ENCODE data around the gene LIMCH1.

Gene LIMCH1

DNA sequence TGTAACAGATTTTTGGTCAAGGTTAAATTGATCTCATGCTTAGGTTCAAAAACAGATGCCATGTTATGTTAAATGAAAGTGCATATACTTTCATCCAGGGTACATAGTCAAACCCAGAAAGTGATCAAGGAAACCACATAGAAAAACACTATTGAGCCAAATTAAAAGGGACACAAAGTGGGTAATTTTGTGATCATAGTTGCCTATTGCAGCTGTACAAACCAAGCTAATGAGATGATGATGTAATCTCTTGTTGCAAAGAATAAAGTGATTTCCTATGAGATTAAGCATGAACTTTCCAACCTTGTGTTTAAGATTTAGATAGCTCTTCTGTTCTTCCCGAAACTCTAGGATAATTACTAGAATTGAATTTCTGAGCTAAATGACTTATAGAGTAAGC lies 20.2 kb upstream of the LIMCH1 start:
- no peaks in the 10 kb centered on the region for H3K9me2 ChIP-seq (replicated peaks; ENCODE audit: low read depth, low read length)
- H3F3A ChIP-seq (ENCODE audit: low read depth) = no peaks in the 10 kb centered on the region
- no peak overlapping the region for H3K4me3 ChIP-seq (ENCODE audit: low read length, poor library complexity, severe bottlenecking)
- no peak overlapping the region for H3K4me2 ChIP-seq (ENCODE audit: low read depth, low read length, poor library complexity, severe bottlenecking)
- H3K79me2 ChIP-seq (ENCODE audit: insufficient read depth, low read length) = no peaks in the 10 kb centered on the region
- TF ChIP-seq, protein P1, sequence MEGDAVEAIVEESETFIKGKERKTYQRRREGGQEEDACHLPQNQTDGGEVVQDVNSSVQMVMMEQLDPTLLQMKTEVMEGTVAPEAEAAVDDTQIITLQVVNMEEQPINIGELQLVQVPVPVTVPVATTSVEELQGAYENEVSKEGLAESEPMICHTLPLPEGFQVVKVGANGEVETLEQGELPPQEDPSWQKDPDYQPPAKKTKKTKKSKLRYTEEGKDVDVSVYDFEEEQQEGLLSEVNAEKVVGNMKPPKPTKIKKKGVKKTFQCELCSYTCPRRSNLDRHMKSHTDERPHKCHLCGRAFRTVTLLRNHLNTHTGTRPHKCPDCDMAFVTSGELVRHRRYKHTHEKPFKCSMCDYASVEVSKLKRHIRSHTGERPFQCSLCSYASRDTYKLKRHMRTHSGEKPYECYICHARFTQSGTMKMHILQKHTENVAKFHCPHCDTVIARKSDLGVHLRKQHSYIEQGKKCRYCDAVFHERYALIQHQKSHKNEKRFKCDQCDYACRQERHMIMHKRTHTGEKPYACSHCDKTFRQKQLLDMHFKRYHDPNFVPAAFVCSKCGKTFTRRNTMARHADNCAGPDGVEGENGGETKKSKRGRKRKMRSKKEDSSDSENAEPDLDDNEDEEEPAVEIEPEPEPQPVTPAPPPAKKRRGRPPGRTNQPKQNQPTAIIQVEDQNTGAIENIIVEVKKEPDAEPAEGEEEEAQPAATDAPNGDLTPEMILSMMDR (conservative IDR thresholded peaks at IDR 0.05; ENCODE audit: low read length) = no peak
- TF ChIP-seq EZH2phosphoT487 (IDR thresholded peaks at IDR 0.05; ENCODE audit: borderline replicate concordance) = no peak
- no peaks in the 10 kb centered on the region for H4K20me1 ChIP-seq (ENCODE audit: insufficient read depth, low read length, poor library complexity, severe bottlenecking)
- H3K36me3 ChIP-seq (ENCODE audit: insufficient read depth, low read length) = no peaks in the 10 kb centered on the region
- no peak overlapping the region for H3K9ac ChIP-seq (ENCODE audit: low read depth, low read length, poor library complexity, severe bottlenecking)
- no peak overlapping the region for H2AFZ ChIP-seq (ENCODE audit: low read length)
- H3K27me3 ChIP-seq (ENCODE audit: insufficient read depth, low read length, poor library complexity, severe bottlenecking) = no peaks in the 10 kb centered on the region
- H3K9me3 ChIP-seq (ENCODE audit: insufficient read depth, low read depth, low read length) = no peaks in the 10 kb centered on the region
- no peaks in the 10 kb centered on the region for H3K4me1 ChIP-seq (ENCODE audit: insufficient read depth, low read length, poor library complexity, severe bottlenecking)

DNA sequence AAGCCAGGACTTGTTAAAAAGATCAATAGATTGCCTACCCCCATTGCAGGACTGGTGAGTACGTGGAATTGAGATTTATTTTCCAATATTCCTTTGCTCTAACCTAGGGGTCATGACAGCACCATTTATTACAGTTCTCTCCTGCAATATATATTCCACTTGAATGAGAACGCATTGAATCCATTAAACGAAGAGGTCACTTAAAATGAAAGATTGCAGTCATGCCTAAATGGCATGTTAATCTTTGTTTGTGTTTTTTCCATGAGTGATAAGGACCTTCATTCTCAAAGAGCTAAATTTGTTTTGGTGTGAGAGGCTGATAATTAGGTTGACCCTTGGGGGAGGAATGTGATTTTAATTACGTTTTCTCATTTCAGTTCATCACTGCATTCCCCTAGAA lies 13.5 kb upstream of the LIMCH1 start:
- Histone ChIP-seq H3K36me3 (ENCODE audit: insufficient read depth, low read length) (no peaks in the 10 kb centered on the region), H3F3A (ENCODE audit: low read depth) (no peaks in the 10 kb centered on the region), H3K4me2 (ENCODE audit: low read depth, low read length, poor library complexity, severe bottlenecking) (no peak overlapping the region), H3K9me2 (replicated peaks; ENCODE audit: low read depth, low read length) (no peaks in the 10 kb centered on the region), H3K27me3 (ENCODE audit: insufficient read depth, low read length, poor library complexity, severe bottlenecking) (no peaks in the 10 kb centered on the region), H3K9ac (ENCODE audit: low read depth, low read length, poor library complexity, severe bottlenecking) (no peak overlapping the region), H2AFZ (ENCODE audit: low read length) (no peak overlapping the region), H3K4me1 (ENCODE audit: insufficient read depth, low read length, poor library complexity, severe bottlenecking) (no peaks in the 10 kb centered on the region), H3K9me3 (ENCODE audit: insufficient read depth, low read depth, low read length) (no peaks in the 10 kb centered on the region), H4K20me1 (ENCODE audit: insufficient read depth, low read length, poor library complexity, severe bottlenecking) (no peaks in the 10 kb centered on the region), H3K79me2 (ENCODE audit: insufficient read depth, low read length) (no peaks in the 10 kb centered on the region), H3K4me3 (ENCODE audit: low read length, poor library complexity, severe bottlenecking) (no peak overlapping the region)
- TF ChIP-seq EZH2phosphoT487 (IDR thresholded peaks at IDR 0.05; ENCODE audit: borderline replicate concordance) = no peak
- TF ChIP-seq, protein P1 (conservative IDR thresholded peaks at IDR 0.05; ENCODE audit: low read length) = no peak

DNA sequence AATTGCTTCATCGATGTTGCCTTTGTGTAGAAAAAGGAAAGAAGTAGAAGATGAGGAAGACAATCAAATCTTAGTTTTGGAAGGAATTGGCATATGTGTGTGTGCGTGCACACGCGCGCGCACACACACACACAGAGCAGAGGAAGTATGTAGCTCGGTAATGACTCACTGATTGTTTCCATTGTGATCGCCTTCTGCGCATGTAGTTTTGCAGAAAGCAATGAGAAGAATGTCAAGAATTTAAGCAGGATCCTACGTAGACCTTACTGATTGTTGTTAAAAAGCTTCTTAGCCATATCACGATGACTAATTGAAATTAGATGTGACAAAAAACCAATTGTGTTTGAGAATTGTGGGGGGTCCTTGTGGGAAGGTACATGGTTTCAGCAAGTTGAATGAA lies 12.8 kb upstream of the LIMCH1 start:
- H4K20me1 ChIP-seq (ENCODE audit: insufficient read depth, low read length, poor library complexity, severe bottlenecking) = no peaks in the 10 kb centered on the region
- H3K79me2 ChIP-seq (ENCODE audit: insufficient read depth, low read length) = no peaks in the 10 kb centered on the region
- no peaks in the 10 kb centered on the region for H3K9me3 ChIP-seq (ENCODE audit: insufficient read depth, low read depth, low read length)
- no peak overlapping the region for H3K4me2 ChIP-seq (ENCODE audit: low read depth, low read length, poor library complexity, severe bottlenecking)
- H2AFZ ChIP-seq (ENCODE audit: low read length) = no peak overlapping the region
- no peaks in the 10 kb centered on the region for H3K4me1 ChIP-seq (ENCODE audit: insufficient read depth, low read length, poor library complexity, severe bottlenecking)
- H3F3A ChIP-seq (ENCODE audit: low read depth) = no peaks in the 10 kb centered on the region
- H3K27me3 ChIP-seq (ENCODE audit: insufficient read depth, low read length, poor library complexity, severe bottlenecking) = no peaks in the 10 kb centered on the region
- H3K9me2 ChIP-seq (replicated peaks; ENCODE audit: low read depth, low read length) = no peaks in the 10 kb centered on the region
- no peak overlapping the region for H3K9ac ChIP-seq (ENCODE audit: low read depth, low read length, poor library complexity, severe bottlenecking)
- H3K4me3 ChIP-seq (ENCODE audit: low read length, poor library complexity, severe bottlenecking) = no peak overlapping the region
- no peak for TF ChIP-seq EZH2phosphoT487 (IDR thresholded peaks at IDR 0.05; ENCODE audit: borderline replicate concordance)
- TF ChIP-seq, protein P1 (conservative IDR thresholded peaks at IDR 0.05; ENCODE audit: low read length) = no peak
- no peaks in the 10 kb centered on the region for H3K36me3 ChIP-seq (ENCODE audit: insufficient read depth, low read length)

Data from Loucy (cell line).